Endodermal cell (in vitro differentiated cells): Measurements from ENCODE around the gene CES2. TPM values are rescaled to one million over a fixed set of nuclear protein-coding genes. Genes with fewer than 3 reads are reported as not detected.
"Not testable (repeated sequence)": the region's sequence is repeated elsewhere in the genome, so short reads cannot be mapped to it uniquely, and the experiment has no call there.

ENCODE experiments used
- DNase-seq: peaks from one replicate; pipeline ENCODE4 v3.0.0-alpha.2; 2017
- H3K27ac ChIP-seq: 2 replicates; pipeline ENCODE4 v1.5.1; 2013; ENCODE audit warnings: mild to moderate bottlenecking, low read depth, low read length, moderate library complexity
- H3K27me3 ChIP-seq: 2 replicates; pipeline ENCODE4 v1.6.1; 2013; ENCODE audit warnings: mild to moderate bottlenecking, low read length, moderate library complexity; ENCODE audit not compliant: insufficient read depth, control insufficient read depth, poor library complexity, severe bottlenecking
- H3K36me3 ChIP-seq: 2 replicates; pipeline ENCODE4 v1.7.0; 2013; ENCODE audit warnings: mild to moderate bottlenecking, low read length, moderate library complexity; ENCODE audit not compliant: control insufficient read depth, insufficient read depth
- H3K4me1 ChIP-seq: one replicate; pipeline ENCODE4 v1.7.0; 2013; ENCODE audit warnings: low read length; ENCODE audit not compliant: control insufficient read depth, insufficient read depth
- H3K4me3 ChIP-seq: 2 replicates; pipeline ENCODE4 v1.5.1; 2013; ENCODE audit warnings: mild to moderate bottlenecking, low read length, moderate library complexity
- H3K9ac ChIP-seq: 2 replicates; pipeline ENCODE4 v1.6.1; 2013; ENCODE audit warnings: mild to moderate bottlenecking, low read length, moderate library complexity; ENCODE audit not compliant: poor library complexity, severe bottlenecking; ENCODE audit errors: extremely low read depth
- H3K9me3 ChIP-seq: 2 replicates; pipeline ENCODE4 v1.6.1; 2013; ENCODE audit warnings: mild to moderate bottlenecking, low read length, moderate library complexity; ENCODE audit not compliant: control insufficient read depth
- H3K27ac Mint-ChIP-seq: 2 replicates; pipeline ENCODE4 v1.8.0; 2020; ENCODE audit warnings: mixed read lengths
- H3K27me3 Mint-ChIP-seq: 2 replicates; pipeline ENCODE4 v1.8.0; 2021; ENCODE audit warnings: mild to moderate bottlenecking, mixed read lengths; ENCODE audit not compliant: insufficient read depth
- H3K36me3 Mint-ChIP-seq: 2 replicates; pipeline ENCODE4 v1.8.0; 2020; ENCODE audit warnings: low read depth, mixed read lengths
- H3K4me1 Mint-ChIP-seq: 2 replicates; pipeline ENCODE4 v1.8.0; 2020; ENCODE audit warnings: mixed read lengths
- H3K4me3 Mint-ChIP-seq: 2 replicates; pipeline ENCODE4 v1.8.0; 2020; ENCODE audit warnings: mild to moderate bottlenecking, moderate library complexity, mixed read lengths
- H3K9me3 Mint-ChIP-seq: 2 replicates; pipeline ENCODE4 v1.8.0; 2020; ENCODE audit warnings: mild to moderate bottlenecking, mixed read lengths
- WGBS, 2 experiments: methylation state at CpG; one replicate each; pipeline versions ENCODE4 v1.1.5 to v1.1.7; 2013; ENCODE audit warnings: missing lambda C conversion rate in 2 of 2, mixed read lengths in 1 of 2; ENCODE audit not compliant: insufficient coverage in 1 of 2, insufficient read length in 1 of 2; 5-methylcytosine and 5-hydroxymethylcytosine counted together
- total RNA-seq, 2 donors: library from RNA; stranded (reverse); fragmentation: NEBNext Ultra II Directional in 1 of 2; extraction: Animal tissue kit (Norgen Biotek cat#: 25700) in 1 of 2; gene quantifications; 2 replicates in 1 of 2; 3 replicates in 1 of 2; pipeline ENCODE4 v1.2.1, GENCODE V29; 2021
- TF ChIP-seq, protein P1 (sequence below): fragments of 200-600 bp; sonication (generic); conservative IDR thresholded peaks from 2 replicates; pipeline ENCODE4 v1.5.0; 2021; ENCODE audit warnings: antibody characterized with exemption, mild to moderate bottlenecking

CES2 gene
- total RNA-seq, 2 donors from 2014 or later, result 28.7 to 36.8 TPM

DNA sequence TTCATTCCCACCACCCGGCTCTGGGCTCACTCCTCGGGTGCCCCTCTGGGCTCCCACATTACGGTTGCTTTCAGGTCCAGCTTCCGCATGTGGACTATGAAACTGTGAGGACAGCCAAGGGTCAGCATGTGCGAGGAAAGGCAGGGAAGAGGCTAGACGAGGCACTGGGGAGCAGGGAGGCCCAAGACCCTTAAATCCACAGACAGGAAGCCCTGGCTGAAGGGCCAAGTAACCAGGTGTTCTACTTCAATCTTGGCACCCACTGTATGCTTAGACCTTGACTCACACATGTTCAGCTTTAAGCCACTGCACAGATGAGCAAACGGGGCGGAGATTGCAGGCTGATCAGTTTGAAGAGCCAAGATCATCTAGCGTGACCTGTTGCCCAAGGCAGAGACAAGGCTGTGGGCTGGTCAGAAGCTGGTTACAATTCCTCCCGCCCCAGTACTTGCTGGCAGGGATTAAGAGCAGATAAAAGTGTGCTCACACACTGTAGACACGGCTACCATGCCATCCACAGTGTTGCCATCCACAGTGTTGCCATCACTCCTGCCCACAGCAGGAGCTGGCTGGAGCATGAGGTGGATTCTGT lies 53.0 kb downstream of the CES2 start, which contains the start of gene CES4A:
TSS of gene CES4A (plus strand) at position 393 of the 592 bp plus-strand sequence. CDS start at position 577, 184 bp downstream.
- H3K9ac ChIP-seq, result no peak within 1 kb of the TSS
- TF ChIP-seq, protein P1, sequence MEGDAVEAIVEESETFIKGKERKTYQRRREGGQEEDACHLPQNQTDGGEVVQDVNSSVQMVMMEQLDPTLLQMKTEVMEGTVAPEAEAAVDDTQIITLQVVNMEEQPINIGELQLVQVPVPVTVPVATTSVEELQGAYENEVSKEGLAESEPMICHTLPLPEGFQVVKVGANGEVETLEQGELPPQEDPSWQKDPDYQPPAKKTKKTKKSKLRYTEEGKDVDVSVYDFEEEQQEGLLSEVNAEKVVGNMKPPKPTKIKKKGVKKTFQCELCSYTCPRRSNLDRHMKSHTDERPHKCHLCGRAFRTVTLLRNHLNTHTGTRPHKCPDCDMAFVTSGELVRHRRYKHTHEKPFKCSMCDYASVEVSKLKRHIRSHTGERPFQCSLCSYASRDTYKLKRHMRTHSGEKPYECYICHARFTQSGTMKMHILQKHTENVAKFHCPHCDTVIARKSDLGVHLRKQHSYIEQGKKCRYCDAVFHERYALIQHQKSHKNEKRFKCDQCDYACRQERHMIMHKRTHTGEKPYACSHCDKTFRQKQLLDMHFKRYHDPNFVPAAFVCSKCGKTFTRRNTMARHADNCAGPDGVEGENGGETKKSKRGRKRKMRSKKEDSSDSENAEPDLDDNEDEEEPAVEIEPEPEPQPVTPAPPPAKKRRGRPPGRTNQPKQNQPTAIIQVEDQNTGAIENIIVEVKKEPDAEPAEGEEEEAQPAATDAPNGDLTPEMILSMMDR, result no peak
- H3K27me3 Mint-ChIP-seq, result peaks cover 10% of the 10 kb centered on the region
- H3K27ac ChIP-seq, result no peak within 1 kb of the TSS
- no peaks in the 10 kb centered on the region for H3K9me3 Mint-ChIP-seq
- H3K27ac Mint-ChIP-seq, result no peak within 1 kb of the TSS
- H3K9me3 ChIP-seq, result no peaks in the 10 kb centered on the region
- H3K36me3 ChIP-seq, result no peaks in the 10 kb centered on the region
- H3K4me1 Mint-ChIP-seq, result no peaks in the 10 kb centered on the region
- H3K4me3 Mint-ChIP-seq, result no peak within 1 kb of the TSS
- 86 to 92% methylated on average over 8 to 11 of the region's 11 CpGs for WGBS, 2 experiments
- no peak within 1 kb of the TSS for H3K4me3 ChIP-seq
- no peaks in the 10 kb centered on the region for H3K4me1 ChIP-seq
- H3K36me3 Mint-ChIP-seq, result no peaks in the 10 kb centered on the region
- no peaks in the 10 kb centered on the region for H3K27me3 ChIP-seq
- DNase-seq, result no peak

DNA sequence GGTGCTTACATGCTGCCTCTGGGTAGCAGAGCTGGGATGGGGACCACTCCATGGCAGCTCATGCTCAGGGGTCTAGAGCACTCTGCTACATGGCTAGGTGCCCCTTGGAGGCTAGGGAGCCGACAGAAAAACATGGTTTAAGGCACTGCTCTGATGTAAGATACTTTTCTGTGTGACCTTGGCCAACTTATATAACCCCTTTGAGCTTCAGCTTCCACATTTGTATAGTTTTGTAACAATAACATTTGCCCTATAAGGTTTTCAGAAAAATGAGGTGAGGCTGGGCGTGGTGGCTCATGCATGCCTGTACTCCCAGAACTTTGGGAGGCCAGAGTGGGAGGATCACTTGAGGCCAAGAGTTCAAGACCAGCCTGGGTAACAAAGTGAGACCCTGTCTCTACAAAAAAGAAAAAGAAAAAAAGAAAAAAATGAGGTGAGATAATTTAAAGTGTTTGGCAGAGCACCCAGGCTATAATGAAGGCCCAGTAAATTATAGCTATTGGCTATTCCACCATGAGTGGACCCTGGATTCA lies 56.3 kb downstream of the CES2 start:
- no peak overlapping the region for H3K4me3 Mint-ChIP-seq
- no peak overlapping the region for H3K27ac ChIP-seq
- H3K9ac ChIP-seq, result no peak overlapping the region
- no peaks in the 10 kb centered on the region for H3K36me3 Mint-ChIP-seq
- H3K4me3 ChIP-seq, result no peak overlapping the region
- 86 to 100% methylated on average over 1 to 2 of the region's 2 CpGs for WGBS, 2 experiments
- no peaks in the 10 kb centered on the region for H3K9me3 ChIP-seq
- no peak for DNase-seq
- H3K36me3 ChIP-seq, result no peaks in the 10 kb centered on the region
- no peaks in the 10 kb centered on the region for H3K4me1 ChIP-seq
- no peaks in the 10 kb centered on the region for H3K27me3 ChIP-seq
- TF ChIP-seq, protein P1, result no peak
- H3K27me3 Mint-ChIP-seq, result peaks cover 10% of the 10 kb centered on the region
- H3K27ac Mint-ChIP-seq, result no peak overlapping the region
- H3K4me1 Mint-ChIP-seq, result no peaks in the 10 kb centered on the region
- H3K9me3 Mint-ChIP-seq, result no peaks in the 10 kb centered on the region

DNA sequence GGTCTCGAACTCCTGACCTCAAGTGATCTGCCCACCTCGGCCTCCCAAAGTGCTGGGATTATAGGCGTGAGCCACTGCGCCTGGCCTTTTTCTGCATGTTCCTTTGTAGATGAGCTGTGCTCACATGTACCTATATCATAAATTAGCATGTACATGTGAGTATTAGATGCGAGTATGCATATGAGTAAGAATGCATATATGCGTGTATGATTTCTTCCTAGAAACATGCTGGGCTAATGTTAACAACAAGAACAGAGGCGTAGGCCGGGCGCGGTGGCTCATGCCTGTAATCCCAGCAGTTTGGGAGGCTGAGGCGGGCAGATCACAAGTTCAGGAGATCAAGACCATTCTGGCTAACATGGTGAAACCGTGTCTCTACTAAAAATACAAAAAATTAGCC lies 58.2 kb downstream of the CES2 start:
- peaks cover 20% of the 10 kb centered on the region for H3K27me3 Mint-ChIP-seq
- H3K9me3 ChIP-seq, H3K9me3 Mint-ChIP-seq, H3K36me3 ChIP-seq, H3K4me3 Mint-ChIP-seq, H3K27ac ChIP-seq, H3K36me3 Mint-ChIP-seq, H3K4me1 ChIP-seq, H3K4me1 Mint-ChIP-seq, H3K9ac ChIP-seq, H3K27me3 ChIP-seq, H3K4me3 ChIP-seq, DNase-seq, H3K27ac Mint-ChIP-seq: not testable (repeated sequence)
- 97 to 98% methylated on average over 5 to 11 of the region's 12 CpGs for WGBS, 2 experiments

Other genes starting within 250 kb of the CES2 start
- 10 to 100 TPM; 68.2 to 76.2 TPM for gene CMTM4, start 238.8 kb upstream of the CES2 start, total RNA-seq
- gene DYNC1LI2, start 183.9 kb upstream of the CES2 start, total RNA-seq, result 10 to 100 TPM; 89.5 to 95.9 TPM
- gene TERB1, start 133.9 kb upstream of the CES2 start, total RNA-seq, result not detected
- gene NAE1, start 104.5 kb upstream of the CES2 start, total RNA-seq, result 100 to 1,000 TPM; 129 to 166 TPM
- not detected for gene CA7, start 91.1 kb upstream of the CES2 start, total RNA-seq
- gene PDP2, start 55.0 kb upstream of the CES2 start, total RNA-seq, result 10 to 100 TPM; 23.1 to 31.5 TPM
- not detected for gene CDH16, start 16.6 kb upstream of the CES2 start, total RNA-seq
- gene RRAD, start 10.0 kb upstream of the CES2 start, total RNA-seq, result under 1 TPM in 1 of 2 donors, not detected in 1; 0.55 TPM
- gene CIAO2B, start 1.1 kb upstream of the CES2 start, total RNA-seq, result 10 to 100 TPM; 70.2 to 87.7 TPM
- gene CES3, start 25.8 kb downstream of the CES2 start, total RNA-seq, result 1 to 10 TPM; 2.7 to 3.8 TPM
- gene CES4A, start 53.1 kb downstream of the CES2 start, total RNA-seq, result 1 to 10 TPM; 3.0 to 3.8 TPM
- gene CBFB, start 93.6 kb downstream of the CES2 start, total RNA-seq, result 10 to 100 TPM; 93.9 to 95.2 TPM
- 10 to 100 TPM; 18.8 to 19.6 TPM for gene PHAF1, start 174.4 kb downstream of the CES2 start, total RNA-seq
- 10 to 100 TPM in 1 of 2 donors, 1 to 10 TPM in 1; 7.2 to 11.0 TPM for gene B3GNT9, start 215.5 kb downstream of the CES2 start, total RNA-seq
- gene TRADD, start 224.4 kb downstream of the CES2 start, total RNA-seq, result 1 to 10 TPM; 2.8 to 5.4 TPM
- 1 to 10 TPM; 1.9 to 3.5 TPM for gene FBXL8, start 224.4 kb downstream of the CES2 start, total RNA-seq
- gene HSF4, start 229.2 kb downstream of the CES2 start, total RNA-seq, result 1 to 10 TPM; 2.0 to 6.8 TPM
- gene NOL3, start 235.0 kb downstream of the CES2 start, total RNA-seq, result 10 to 100 TPM; 11.6 TPM
- gene MATCAP1, start 248.4 kb downstream of the CES2 start, total RNA-seq, result 10 to 100 TPM; 50.2 to 63.8 TPM